PC-3 (cell line): ENCODE measurements around the gene GFPT2. TPM values are rescaled to one million over a fixed set of nuclear protein-coding genes. Genes with fewer than 3 reads are reported as not detected.

Experiments used
- ATAC-seq: fragments of 200-7000 bp; cut with Tn5 transposase; 2 replicates; pipeline ENCODE4 v1.9.1; 2020; ENCODE audit warnings: mild to moderate bottlenecking, moderate library complexity
- BruUV-seq: library from RNA; stranded (reverse); fragments of 400-500 nt; replicated peaks from 2 replicates; lab custom pipeline; 2021; lab: Mats Ljungman, UMichigan
- CTCF ChIA-PET: fragments of 300-600 bp; sonication (Branson Sonifier 250); formaldehyde crosslinking; loops from one replicate; lab custom pipeline; 2022; ENCODE audit warnings: antibody characterized with exemption; lab: Charles Lee
- POLR2A ChIA-PET: fragments of 300-600 bp; sonication (Branson Sonifier 250); formaldehyde crosslinking; loops from one replicate; lab custom pipeline; 2022; ENCODE audit warnings: antibody characterized with exemption; ENCODE audit not compliant: unreplicated experiment; lab: Charles Lee
- DNase-seq: peaks from one replicate; pipeline ENCODE4 v3.0.0-alpha.2; 2015
- H2AFZ ChIP-seq: fragments of 300-600 bp; sonication (generic); 2 replicates; pipeline ENCODE4 v1.6.0; 2016; ENCODE audit warnings: antibody characterized with exemption, low read length
- H3F3A ChIP-seq: fragments of 300-600 bp; sonication (generic); one replicate; pipeline ENCODE4 v1.6.0; 2017; ENCODE audit warnings: antibody characterized with exemption, low read length, control low read depth, mild to moderate bottlenecking; ENCODE audit not compliant: unreplicated experiment
- H3K27ac ChIP-seq: fragments of 300-600 bp; sonication (generic); 2 replicates; pipeline ENCODE4 v1.5.1; 2016; ENCODE audit warnings: mild to moderate bottlenecking, low read length
- H3K27me3 ChIP-seq: fragments of 300-600 bp; sonication (generic); 2 replicates; pipeline ENCODE4 v1.6.1; 2016; ENCODE audit warnings: low read length, mixed read lengths
- H3K36me3 ChIP-seq: fragments of 300-600 bp; sonication (generic); 2 replicates; pipeline ENCODE4 v1.6.1; 2016; ENCODE audit warnings: low read depth, mixed run types, low read length, mixed read lengths
- H3K4me1 ChIP-seq: fragments of 300-600 bp; sonication (generic); 2 replicates; pipeline ENCODE4 v1.5.1; 2016; ENCODE audit warnings: low read length; ENCODE audit not compliant: insufficient read depth
- H3K4me2 ChIP-seq: fragments of 300-600 bp; sonication (generic); 2 replicates; pipeline ENCODE4 v1.6.0; 2016; ENCODE audit warnings: low read length
- H3K4me3 ChIP-seq: fragments of 300-600 bp; sonication (generic); 2 replicates; pipeline ENCODE4 v1.5.1; 2016; ENCODE audit warnings: mild to moderate bottlenecking, low read length, mixed read lengths
- H3K79me2 ChIP-seq: fragments of 300-600 bp; sonication (generic); 2 replicates; pipeline ENCODE4 v1.6.1; 2017; ENCODE audit warnings: low read length, mixed read lengths
- H3K9ac ChIP-seq: fragments of 300-600 bp; sonication (generic); 2 replicates; pipeline ENCODE4 v1.6.0; 2016; ENCODE audit warnings: mild to moderate bottlenecking, low read length
- H3K9me2 ChIP-seq: fragments of 300-600 bp; sonication (generic); replicated peaks from 2 replicates; pipeline ENCODE4 v1.6.1; 2016; ENCODE audit warnings: mixed run types, low read length, mixed read lengths
- H3K9me3 ChIP-seq: fragments of 300-600 bp; sonication (generic); 2 replicates; pipeline ENCODE4 v1.6.1; 2016; ENCODE audit warnings: low read length, mixed read lengths
- H4K20me1 ChIP-seq: fragments of 300-600 bp; sonication (generic); 2 replicates; pipeline ENCODE4 v1.6.1; 2016; ENCODE audit warnings: low read length, mixed read lengths
- EZH2 ChIP-seq: fragments of 300-600 bp; sonication (generic); IDR thresholded peaks from one replicate; pipeline ENCODE4 v1.6.1; 2017; ENCODE audit warnings: antibody characterized with exemption, mild to moderate bottlenecking, low read length; ENCODE audit not compliant: unreplicated experiment
- EZH2phosphoT487 ChIP-seq: fragments of 300-600 bp; sonication (generic); IDR thresholded peaks from 2 replicates; pipeline ENCODE4 v1.6.1; 2018; ENCODE audit warnings: mild to moderate bottlenecking, antibody characterized with exemption, low read length, borderline replicate concordance
- intact Hi-C: fragments of 100-400 bp; cut with micrococcal nuclease; formaldehyde crosslinking; loops from 2 replicates; pipeline ENCODE4 v1.9.0; 2023
- total RNA-seq: library from RNA; depleted of rRNA; stranded (reverse); fragments of >200 nt; gene quantifications from 2 replicates; pipeline ENCODE4 v1.2.3, GENCODE V29; 2014
- TF ChIP-seq, protein P1 (sequence below): fragments of 300-600 bp; sonication (generic); conservative IDR thresholded peaks from 2 replicates; pipeline ENCODE4 v1.5.1; 2017; ENCODE audit warnings: antibody characterized with exemption, low read depth, mild to moderate bottlenecking, low read length

Gene GFPT2
- total RNA-seq, 1 experiment from 2014 or later = 2.2 TPM

DNA sequence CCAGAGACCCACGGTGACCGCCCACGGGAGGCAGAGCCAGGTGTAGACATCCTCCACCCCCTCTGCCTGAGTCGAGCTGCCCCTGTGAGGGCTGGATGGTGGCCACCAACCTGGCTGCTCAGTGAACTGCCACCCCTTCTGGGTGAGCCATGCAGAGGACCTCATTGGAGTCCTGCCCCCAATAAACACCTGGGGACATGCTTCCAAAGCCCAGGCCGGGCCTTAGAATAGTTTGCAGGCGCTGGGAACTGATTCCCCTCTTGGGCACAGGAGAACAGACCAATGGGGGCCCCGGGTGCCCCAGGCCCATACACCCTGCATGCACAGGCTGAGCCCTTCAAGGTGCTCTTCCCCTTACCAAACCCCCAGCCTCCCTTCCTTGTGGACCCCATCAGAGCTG lies 38.1 kb upstream of the GFPT2 start:
- Histone ChIP-seq H3K27ac (no peak overlapping the region), H3K9me3 (no peaks in the 10 kb centered on the region), H3K4me2 (no peak overlapping the region), H3K9ac (no peak overlapping the region), H3K4me3 (no peak overlapping the region), H3K9me2 (no peaks in the 10 kb centered on the region), H3F3A (no peaks in the 10 kb centered on the region), H2AFZ (no peak overlapping the region), H3K4me1 (no peaks in the 10 kb centered on the region), H3K36me3 (no peaks in the 10 kb centered on the region), H3K79me2 (no peaks in the 10 kb centered on the region), H3K27me3 (no peaks in the 10 kb centered on the region), H4K20me1 (no peaks in the 10 kb centered on the region)
- no peak for DNase-seq
- intact Hi-C loops = no loop called here
- TF ChIP-seq EZH2 (no peak), EZH2phosphoT487 (no peak)
- TF ChIP-seq, protein P1, sequence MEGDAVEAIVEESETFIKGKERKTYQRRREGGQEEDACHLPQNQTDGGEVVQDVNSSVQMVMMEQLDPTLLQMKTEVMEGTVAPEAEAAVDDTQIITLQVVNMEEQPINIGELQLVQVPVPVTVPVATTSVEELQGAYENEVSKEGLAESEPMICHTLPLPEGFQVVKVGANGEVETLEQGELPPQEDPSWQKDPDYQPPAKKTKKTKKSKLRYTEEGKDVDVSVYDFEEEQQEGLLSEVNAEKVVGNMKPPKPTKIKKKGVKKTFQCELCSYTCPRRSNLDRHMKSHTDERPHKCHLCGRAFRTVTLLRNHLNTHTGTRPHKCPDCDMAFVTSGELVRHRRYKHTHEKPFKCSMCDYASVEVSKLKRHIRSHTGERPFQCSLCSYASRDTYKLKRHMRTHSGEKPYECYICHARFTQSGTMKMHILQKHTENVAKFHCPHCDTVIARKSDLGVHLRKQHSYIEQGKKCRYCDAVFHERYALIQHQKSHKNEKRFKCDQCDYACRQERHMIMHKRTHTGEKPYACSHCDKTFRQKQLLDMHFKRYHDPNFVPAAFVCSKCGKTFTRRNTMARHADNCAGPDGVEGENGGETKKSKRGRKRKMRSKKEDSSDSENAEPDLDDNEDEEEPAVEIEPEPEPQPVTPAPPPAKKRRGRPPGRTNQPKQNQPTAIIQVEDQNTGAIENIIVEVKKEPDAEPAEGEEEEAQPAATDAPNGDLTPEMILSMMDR = no peak
- no peak for ATAC-seq
- no TSS peak for BruUV-seq
- POLR2A ChIA-PET = no interaction called here
- CTCF ChIA-PET = no interaction called here

- Histone ChIP-seq H3K79me2 (no peaks in the 10 kb centered on the region), H3K9me3 (no peaks in the 10 kb centered on the region), H3K4me1 (no peaks in the 10 kb centered on the region), H3K36me3 (no peaks in the 10 kb centered on the region), H3K27me3 (no peaks in the 10 kb centered on the region), H4K20me1 (no peaks in the 10 kb centered on the region), H3K9me2 (no peaks in the 10 kb centered on the region), H2AFZ (no peak overlapping the region), H3K4me3 (no peak overlapping the region), H3K9ac (no peak overlapping the region), H3F3A (no peaks in the 10 kb centered on the region), H3K27ac (no peak overlapping the region), H3K4me2 (no peak overlapping the region)
- ATAC-seq (peak; percentile 48; the same call in 1 of the 2 replicates), DNase-seq (no peak)
- TF ChIP-seq, protein P1 = peak; percentile 16; the same call in 1 of the 2 replicates
- TF ChIP-seq EZH2 = no peak
- no TSS peak for BruUV-seq
- intact Hi-C loops = no loop called here
- POLR2A ChIA-PET = no interaction called here
- CTCF ChIA-PET = no interaction called here
These were observed 37.5 kb upstream of the GFPT2 start for GRCh38 chr5:180390441-180391190.
